ENCODE results near the gene ARHGAP21. TPM values are rescaled to one million over a fixed set of nuclear protein-coding genes. Genes with fewer than 3 reads are reported as not detected.

Gene ARHGAP21
- total and polyA plus RNA-seq, 2 experiments from 2014 or later, result 15.3 to 44.5 TPM

DNA sequence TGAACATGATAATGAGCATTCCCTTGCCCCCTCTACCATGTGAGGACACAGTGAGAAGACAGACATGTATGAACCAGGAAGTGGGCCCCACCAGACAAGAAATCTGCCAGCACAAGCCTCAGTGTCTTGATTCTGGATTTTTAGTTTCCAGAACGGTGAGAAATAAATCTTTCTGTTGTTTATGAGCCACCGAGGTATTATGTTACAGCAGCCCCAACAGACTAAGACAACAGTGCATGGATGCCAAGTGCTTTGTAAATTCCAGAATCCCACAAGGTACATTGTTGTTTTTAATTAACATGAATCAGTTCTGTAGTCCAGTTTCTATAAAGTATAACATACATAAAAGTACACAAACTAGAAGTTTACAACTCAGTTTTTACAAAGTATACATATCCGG, 162.2 kb downstream of the ARHGAP21 start:
- no peaks in the 10 kb centered on the region for H3K9me2 ChIP-seq (ENCODE audit: insufficient read depth)
- Mint-ChIP-seq H3K4me1 (peaks cover 4% of the 10 kb centered on the region; the same call in 2 of the 3 replicates), H3K27me3 (ENCODE audit: insufficient read depth, low read depth, poor library complexity) (peaks cover 4% of the 10 kb centered on the region), H3K27ac (no peak overlapping the region), H3K9me3 (peaks cover 7% of the 10 kb centered on the region; the same call in 2 of the 3 replicates), H3K36me3 (ENCODE audit: low read depth) (no peaks in the 10 kb centered on the region), H3K4me3 (no peak overlapping the region)
- no peaks in the 10 kb centered on the region for H4K20me1 ChIP-seq (replicated peaks; ENCODE audit: insufficient read depth)
- H3F3A ChIP-seq (replicated peaks; ENCODE audit: low read depth), result no peaks in the 10 kb centered on the region
- no peaks in the 10 kb centered on the region for H3K27me3 ChIP-seq (ENCODE audit: insufficient read depth)
- H3K4me1 ChIP-seq (ENCODE audit: insufficient read depth), result no peaks in the 10 kb centered on the region
- no peak overlapping the region for H3K27ac ChIP-seq (ENCODE audit: low read depth)
- ATAC-seq, result no peak
- no peak overlapping the region for H2AFZ ChIP-seq
- no peak overlapping the region for H3K4me2 ChIP-seq
- TF ChIP-seq NANOG (IDR thresholded peaks at IDR 0.05; ENCODE audit: borderline replicate concordance) (no peak), EZH2 (IDR thresholded peaks at IDR 0.05; ENCODE audit: low read depth, unreplicated experiment) (no peak), JUNB (IDR thresholded peaks at IDR 0.05; ENCODE audit: unreplicated experiment) (no peak), ZNF114 (CRISPR knock-in tag; IDR thresholded peaks at IDR 0.05) (no peak), ZNF331 (CRISPR knock-in tag; IDR thresholded peaks at IDR 0.05; ENCODE audit: low read depth) (no peak), POLR2AphosphoS5 (IDR thresholded peaks at IDR 0.05; ENCODE audit: low read depth) (no peak), STAT1 (IDR thresholded peaks at IDR 0.05; ENCODE audit: unreplicated experiment) (no peak), CREB1 (CRISPR knock-in tag; IDR thresholded peaks at IDR 0.05; ENCODE audit: low read depth) (no peak), EZH2phosphoT487 (IDR thresholded peaks at IDR 0.05; ENCODE audit: unreplicated experiment) (no peak)
- TF ChIP-seq, protein P1, sequence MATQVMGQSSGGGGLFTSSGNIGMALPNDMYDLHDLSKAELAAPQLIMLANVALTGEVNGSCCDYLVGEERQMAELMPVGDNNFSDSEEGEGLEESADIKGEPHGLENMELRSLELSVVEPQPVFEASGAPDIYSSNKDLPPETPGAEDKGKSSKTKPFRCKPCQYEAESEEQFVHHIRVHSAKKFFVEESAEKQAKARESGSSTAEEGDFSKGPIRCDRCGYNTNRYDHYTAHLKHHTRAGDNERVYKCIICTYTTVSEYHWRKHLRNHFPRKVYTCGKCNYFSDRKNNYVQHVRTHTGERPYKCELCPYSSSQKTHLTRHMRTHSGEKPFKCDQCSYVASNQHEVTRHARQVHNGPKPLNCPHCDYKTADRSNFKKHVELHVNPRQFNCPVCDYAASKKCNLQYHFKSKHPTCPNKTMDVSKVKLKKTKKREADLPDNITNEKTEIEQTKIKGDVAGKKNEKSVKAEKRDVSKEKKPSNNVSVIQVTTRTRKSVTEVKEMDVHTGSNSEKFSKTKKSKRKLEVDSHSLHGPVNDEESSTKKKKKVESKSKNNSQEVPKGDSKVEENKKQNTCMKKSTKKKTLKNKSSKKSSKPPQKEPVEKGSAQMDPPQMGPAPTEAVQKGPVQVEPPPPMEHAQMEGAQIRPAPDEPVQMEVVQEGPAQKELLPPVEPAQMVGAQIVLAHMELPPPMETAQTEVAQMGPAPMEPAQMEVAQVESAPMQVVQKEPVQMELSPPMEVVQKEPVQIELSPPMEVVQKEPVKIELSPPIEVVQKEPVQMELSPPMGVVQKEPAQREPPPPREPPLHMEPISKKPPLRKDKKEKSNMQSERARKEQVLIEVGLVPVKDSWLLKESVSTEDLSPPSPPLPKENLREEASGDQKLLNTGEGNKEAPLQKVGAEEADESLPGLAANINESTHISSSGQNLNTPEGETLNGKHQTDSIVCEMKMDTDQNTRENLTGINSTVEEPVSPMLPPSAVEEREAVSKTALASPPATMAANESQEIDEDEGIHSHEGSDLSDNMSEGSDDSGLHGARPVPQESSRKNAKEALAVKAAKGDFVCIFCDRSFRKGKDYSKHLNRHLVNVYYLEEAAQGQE (IDR thresholded peaks at IDR 0.05; ENCODE audit: unreplicated experiment), result no peak
- TF ChIP-seq, protein P2, sequence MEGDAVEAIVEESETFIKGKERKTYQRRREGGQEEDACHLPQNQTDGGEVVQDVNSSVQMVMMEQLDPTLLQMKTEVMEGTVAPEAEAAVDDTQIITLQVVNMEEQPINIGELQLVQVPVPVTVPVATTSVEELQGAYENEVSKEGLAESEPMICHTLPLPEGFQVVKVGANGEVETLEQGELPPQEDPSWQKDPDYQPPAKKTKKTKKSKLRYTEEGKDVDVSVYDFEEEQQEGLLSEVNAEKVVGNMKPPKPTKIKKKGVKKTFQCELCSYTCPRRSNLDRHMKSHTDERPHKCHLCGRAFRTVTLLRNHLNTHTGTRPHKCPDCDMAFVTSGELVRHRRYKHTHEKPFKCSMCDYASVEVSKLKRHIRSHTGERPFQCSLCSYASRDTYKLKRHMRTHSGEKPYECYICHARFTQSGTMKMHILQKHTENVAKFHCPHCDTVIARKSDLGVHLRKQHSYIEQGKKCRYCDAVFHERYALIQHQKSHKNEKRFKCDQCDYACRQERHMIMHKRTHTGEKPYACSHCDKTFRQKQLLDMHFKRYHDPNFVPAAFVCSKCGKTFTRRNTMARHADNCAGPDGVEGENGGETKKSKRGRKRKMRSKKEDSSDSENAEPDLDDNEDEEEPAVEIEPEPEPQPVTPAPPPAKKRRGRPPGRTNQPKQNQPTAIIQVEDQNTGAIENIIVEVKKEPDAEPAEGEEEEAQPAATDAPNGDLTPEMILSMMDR (conservative IDR thresholded peaks at IDR 0.05; ENCODE audit: low read depth in 2 of 2), result no peak
- TF ChIP-seq, protein P3, sequence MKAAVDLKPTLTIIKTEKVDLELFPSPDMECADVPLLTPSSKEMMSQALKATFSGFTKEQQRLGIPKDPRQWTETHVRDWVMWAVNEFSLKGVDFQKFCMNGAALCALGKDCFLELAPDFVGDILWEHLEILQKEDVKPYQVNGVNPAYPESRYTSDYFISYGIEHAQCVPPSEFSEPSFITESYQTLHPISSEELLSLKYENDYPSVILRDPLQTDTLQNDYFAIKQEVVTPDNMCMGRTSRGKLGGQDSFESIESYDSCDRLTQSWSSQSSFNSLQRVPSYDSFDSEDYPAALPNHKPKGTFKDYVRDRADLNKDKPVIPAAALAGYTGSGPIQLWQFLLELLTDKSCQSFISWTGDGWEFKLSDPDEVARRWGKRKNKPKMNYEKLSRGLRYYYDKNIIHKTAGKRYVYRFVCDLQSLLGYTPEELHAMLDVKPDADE (IDR thresholded peaks at IDR 0.05), result no peak
- TF ChIP-seq, protein P4, sequence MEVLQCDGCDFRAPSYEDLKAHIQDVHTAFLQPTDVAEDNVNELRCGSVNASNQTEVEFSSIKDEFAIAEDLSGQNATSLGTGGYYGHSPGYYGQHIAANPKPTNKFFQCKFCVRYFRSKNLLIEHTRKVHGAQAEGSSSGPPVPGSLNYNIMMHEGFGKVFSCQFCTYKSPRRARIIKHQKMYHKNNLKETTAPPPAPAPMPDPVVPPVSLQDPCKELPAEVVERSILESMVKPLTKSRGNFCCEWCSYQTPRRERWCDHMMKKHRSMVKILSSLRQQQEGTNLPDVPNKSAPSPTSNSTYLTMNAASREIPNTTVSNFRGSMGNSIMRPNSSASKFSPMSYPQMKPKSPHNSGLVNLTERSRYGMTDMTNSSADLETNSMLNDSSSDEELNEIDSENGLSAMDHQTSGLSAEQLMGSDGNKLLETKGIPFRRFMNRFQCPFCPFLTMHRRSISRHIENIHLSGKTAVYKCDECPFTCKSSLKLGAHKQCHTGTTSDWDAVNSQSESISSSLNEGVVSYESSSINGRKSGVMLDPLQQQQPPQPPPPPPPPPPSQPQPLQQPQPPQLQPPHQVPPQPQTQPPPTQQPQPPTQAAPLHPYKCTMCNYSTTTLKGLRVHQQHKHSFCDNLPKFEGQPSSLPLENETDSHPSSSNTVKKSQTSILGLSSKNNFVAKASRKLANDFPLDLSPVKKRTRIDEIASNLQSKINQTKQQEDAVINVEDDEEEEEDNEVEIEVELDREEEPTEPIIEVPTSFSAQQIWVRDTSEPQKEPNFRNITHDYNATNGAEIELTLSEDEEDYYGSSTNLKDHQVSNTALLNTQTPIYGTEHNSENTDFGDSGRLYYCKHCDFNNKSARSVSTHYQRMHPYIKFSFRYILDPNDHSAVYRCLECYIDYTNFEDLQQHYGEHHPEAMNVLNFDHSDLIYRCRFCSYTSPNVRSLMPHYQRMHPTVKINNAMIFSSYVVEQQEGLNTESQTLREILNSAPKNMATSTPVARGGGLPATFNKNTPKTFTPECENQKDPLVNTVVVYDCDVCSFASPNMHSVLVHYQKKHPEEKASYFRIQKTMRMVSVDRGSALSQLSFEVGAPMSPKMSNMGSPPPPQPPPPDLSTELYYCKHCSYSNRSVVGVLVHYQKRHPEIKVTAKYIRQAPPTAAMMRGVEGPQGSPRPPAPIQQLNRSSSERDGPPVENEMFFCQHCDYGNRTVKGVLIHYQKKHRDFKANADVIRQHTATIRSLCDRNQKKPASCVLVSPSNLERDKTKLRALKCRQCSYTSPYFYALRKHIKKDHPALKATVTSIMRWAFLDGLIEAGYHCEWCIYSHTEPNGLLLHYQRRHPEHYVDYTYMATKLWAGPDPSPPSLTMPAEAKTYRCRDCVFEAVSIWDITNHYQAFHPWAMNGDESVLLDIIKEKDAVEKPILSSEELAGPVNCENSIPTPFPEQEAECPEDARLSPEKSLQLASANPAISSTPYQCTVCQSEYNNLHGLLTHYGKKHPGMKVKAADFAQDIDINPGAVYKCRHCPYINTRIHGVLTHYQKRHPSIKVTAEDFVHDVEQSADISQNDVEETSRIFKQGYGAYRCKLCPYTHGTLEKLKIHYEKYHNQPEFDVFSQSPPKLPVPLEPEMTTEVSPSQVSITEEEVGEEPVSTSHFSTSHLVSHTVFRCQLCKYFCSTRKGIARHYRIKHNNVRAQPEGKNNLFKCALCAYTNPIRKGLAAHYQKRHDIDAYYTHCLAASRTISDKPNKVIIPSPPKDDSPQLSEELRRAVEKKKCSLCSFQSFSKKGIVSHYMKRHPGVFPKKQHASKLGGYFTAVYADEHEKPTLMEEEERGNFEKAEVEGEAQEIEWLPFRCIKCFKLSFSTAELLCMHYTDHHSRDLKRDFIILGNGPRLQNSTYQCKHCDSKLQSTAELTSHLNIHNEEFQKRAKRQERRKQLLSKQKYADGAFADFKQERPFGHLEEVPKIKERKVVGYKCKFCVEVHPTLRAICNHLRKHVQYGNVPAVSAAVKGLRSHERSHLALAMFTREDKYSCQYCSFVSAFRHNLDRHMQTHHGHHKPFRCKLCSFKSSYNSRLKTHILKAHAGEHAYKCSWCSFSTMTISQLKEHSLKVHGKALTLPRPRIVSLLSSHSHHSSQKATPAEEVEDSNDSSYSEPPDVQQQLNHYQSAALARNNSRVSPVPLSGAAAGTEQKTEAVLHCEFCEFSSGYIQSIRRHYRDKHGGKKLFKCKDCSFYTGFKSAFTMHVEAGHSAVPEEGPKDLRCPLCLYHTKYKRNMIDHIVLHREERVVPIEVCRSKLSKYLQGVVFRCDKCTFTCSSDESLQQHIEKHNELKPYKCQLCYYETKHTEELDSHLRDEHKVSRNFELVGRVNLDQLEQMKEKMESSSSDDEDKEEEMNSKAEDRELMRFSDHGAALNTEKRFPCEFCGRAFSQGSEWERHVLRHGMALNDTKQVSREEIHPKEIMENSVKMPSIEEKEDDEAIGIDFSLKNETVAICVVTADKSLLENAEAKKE (CRISPR knock-in tag; IDR thresholded peaks at IDR 0.05), result no peak
- no peaks in the 10 kb centered on the region for H3K36me3 ChIP-seq (ENCODE audit: insufficient read depth)
- H3K79me2 ChIP-seq (replicated peaks; ENCODE audit: insufficient read depth), result no peaks in the 10 kb centered on the region
- H3K4me3 ChIP-seq, result no peak overlapping the region
- no peak for DNase-seq (ENCODE audit: low spot score)

All from GM23338 (cell line).